Measurements from ENCODE around the gene DDB1. TPM values are rescaled to one million over a fixed set of nuclear protein-coding genes. Genes with fewer than 3 reads are reported as not detected.

Gene DDB1
- total and polyA plus RNA-seq, 2 of the 13 experiments (the other 11 are each of a cell fraction or from before 2014, with no cell fraction given) = 217 to 266 TPM

DNA sequence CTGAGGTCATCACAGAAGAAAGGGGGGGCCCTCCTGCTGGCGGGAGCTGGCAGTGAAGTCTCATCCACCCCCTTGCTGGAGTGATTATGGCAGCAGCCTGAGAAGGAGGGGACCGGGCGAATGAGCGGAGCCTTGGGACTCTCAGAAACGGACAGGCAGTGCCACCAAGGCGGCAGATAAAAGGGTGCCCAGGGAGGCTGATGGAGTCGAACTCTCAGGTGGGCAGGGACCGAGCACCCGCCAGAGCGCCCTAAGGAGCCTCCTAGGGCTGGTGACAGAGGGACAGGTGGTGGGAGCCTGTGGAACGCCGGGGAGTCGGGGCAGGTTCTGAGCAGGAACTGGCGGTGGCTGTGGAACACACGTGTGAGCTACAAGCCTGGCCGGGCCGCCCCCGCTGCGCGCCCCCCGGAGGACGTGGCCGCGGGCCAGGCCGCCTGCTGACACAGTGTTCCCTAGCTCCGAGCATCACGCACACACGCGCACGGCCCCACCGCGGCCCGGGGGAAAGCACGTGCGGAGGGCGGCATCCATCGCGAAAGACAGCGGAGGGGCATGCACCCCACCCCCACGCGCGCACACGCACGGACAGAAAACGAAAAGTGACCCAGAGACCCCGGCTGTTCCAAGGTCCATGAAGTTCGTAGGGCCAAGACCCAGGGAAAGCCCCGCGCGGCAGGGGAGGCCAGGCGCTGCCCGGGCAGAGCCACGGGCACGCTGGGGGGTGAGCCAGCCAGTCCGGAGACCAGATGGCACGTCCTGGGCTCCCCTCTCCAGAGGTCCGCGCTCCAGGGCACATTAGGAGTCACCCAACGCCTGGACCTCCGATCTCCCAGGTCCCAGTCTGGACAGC is 38.8 kb downstream of the DDB1 start (continued):
- TF ChIP-seq, protein P1, sequence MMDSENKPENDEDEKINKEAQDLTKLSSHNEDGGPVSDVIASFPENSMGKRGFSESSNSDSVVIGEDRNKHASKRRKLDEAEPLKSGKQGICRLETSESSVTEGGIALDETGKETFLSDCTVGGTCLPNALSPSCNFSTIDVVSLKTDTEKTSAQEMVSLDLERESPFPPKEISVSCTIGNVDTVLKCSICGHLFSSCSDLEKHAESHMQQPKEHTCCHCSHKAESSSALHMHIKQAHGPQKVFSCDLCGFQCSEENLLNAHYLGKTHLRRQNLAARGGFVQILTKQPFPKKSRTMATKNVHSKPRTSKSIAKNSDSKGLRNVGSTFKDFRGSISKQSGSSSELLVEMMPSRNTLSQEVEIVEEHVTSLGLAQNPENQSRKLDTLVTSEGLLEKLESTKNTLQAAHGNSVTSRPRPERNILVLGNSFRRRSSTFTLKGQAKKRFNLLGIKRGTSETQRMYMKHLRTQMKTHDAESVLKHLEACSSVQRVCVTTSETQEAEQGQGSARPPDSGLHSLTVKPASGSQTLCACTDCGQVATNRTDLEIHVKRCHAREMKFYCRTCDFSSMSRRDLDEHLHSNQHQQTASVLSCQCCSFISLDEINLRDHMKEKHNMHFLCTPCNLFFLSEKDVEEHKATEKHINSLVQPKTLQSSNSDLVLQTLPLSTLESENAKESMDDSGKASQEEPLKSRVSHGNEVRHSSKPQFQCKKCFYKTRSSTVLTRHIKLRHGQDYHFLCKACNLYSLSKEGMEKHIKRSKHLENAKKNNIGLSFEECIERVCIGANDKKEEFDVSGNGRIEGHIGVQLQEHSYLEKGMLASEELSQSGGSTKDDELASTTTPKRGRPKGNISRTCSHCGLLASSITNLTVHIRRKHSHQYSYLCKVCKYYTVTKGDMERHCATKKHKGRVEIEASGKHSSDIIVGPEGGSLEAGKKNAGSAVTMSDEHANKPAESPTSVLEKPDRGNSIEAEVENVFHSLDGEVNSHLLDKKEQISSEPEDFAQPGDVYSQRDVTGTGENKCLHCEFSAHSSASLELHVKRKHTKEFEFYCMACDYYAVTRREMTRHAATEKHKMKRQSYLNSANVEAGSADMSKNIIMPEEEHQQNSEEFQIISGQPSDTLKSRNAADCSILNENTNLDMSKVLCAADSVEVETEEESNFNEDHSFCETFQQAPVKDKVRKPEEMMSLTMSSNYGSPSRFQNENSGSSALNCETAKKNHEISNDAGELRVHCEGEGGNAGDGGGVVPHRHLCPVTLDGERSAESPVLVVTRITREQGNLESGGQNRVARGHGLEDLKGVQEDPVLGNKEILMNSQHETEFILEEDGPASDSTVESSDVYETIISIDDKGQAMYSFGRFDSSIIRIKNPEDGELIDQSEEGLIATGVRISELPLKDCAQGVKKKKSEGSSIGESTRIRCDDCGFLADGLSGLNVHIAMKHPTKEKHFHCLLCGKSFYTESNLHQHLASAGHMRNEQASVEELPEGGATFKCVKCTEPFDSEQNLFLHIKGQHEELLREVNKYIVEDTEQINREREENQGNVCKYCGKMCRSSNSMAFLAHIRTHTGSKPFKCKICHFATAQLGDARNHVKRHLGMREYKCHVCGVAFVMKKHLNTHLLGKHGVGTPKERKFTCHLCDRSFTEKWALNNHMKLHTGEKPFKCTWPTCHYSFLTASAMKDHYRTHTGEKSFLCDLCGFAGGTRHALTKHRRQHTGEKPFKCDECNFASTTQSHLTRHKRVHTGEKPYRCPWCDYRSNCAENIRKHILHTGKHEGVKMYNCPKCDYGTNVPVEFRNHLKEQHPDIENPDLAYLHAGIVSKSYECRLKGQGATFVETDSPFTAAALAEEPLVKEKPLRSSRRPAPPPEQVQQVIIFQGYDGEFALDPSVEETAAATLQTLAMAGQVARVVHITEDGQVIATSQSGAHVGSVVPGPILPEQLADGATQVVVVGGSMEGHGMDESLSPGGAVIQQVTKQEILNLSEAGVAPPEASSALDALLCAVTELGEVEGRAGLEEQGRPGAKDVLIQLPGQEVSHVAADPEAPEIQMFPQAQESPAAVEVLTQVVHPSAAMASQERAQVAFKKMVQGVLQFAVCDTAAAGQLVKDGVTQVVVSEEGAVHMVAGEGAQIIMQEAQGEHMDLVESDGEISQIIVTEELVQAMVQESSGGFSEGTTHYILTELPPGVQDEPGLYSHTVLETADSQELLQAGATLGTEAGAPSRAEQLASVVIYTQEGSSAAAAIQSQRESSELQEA (CRISPR knock-in tag; IDR thresholded peaks at IDR 0.05; ENCODE audit: not compliant biosample characterization) = no peak
- TF ChIP-seq ZNF670 (CRISPR knock-in tag; IDR thresholded peaks at IDR 0.05; ENCODE audit: borderline replicate concordance) (no peak), HIVEP1 (CRISPR knock-in tag; IDR thresholded peaks at IDR 0.05) (peak; percentile 90), ZNF644 (CRISPR knock-in tag; IDR thresholded peaks at IDR 0.05; ENCODE audit: low read depth) (no peak), REXO4 (CRISPR knock-in tag; IDR thresholded peaks at IDR 0.05; ENCODE audit: borderline replicate concordance) (0 out of 2 replicates have a peak, but pooled peaks have one; percentile 21), ZFAT (CRISPR knock-in tag; conservative IDR thresholded peaks at IDR 0.05) (no peak), TBL1XR1 (IDR thresholded peaks at IDR 0.05; ENCODE audit: borderline replicate concordance, low read length, partially characterized antibody) (no peak), ZNF253 (CRISPR knock-in tag; IDR thresholded peaks at IDR 0.05; ENCODE audit: borderline replicate concordance) (no peak), NKX3-1 (CRISPR knock-in tag; IDR thresholded peaks at IDR 0.05) (no peak; the same call in 1 of the 2 replicates), HHEX (CRISPR knock-in tag; IDR thresholded peaks at IDR 0.05) (no peak), ZMYM2 (CRISPR knock-in tag; IDR thresholded peaks at IDR 0.05) (no peak), TSC22D2 (CRISPR knock-in tag; IDR thresholded peaks at IDR 0.05; ENCODE audit: borderline replicate concordance) (no peak), ZMAT3 (CRISPR knock-in tag; conservative IDR thresholded peaks at IDR 0.05) (no peak), SMAD1 (CRISPR knock-in tag; IDR thresholded peaks at IDR 0.05; ENCODE audit: borderline replicate concordance, low read depth) (no peak), FOXM1 (CRISPR knock-in tag; IDR thresholded peaks at IDR 0.05) (no peak), ZNF777 (CRISPR knock-in tag; IDR thresholded peaks at IDR 0.05) (no peak)
- TF ChIP-seq, protein P2, sequence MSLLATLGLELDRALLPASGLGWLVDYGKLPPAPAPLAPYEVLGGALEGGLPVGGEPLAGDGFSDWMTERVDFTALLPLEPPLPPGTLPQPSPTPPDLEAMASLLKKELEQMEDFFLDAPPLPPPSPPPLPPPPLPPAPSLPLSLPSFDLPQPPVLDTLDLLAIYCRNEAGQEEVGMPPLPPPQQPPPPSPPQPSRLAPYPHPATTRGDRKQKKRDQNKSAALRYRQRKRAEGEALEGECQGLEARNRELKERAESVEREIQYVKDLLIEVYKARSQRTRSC (CRISPR knock-in tag; IDR thresholded peaks at IDR 0.05; ENCODE audit: low read depth) = no peak
- TF ChIP-seq, protein P3, sequence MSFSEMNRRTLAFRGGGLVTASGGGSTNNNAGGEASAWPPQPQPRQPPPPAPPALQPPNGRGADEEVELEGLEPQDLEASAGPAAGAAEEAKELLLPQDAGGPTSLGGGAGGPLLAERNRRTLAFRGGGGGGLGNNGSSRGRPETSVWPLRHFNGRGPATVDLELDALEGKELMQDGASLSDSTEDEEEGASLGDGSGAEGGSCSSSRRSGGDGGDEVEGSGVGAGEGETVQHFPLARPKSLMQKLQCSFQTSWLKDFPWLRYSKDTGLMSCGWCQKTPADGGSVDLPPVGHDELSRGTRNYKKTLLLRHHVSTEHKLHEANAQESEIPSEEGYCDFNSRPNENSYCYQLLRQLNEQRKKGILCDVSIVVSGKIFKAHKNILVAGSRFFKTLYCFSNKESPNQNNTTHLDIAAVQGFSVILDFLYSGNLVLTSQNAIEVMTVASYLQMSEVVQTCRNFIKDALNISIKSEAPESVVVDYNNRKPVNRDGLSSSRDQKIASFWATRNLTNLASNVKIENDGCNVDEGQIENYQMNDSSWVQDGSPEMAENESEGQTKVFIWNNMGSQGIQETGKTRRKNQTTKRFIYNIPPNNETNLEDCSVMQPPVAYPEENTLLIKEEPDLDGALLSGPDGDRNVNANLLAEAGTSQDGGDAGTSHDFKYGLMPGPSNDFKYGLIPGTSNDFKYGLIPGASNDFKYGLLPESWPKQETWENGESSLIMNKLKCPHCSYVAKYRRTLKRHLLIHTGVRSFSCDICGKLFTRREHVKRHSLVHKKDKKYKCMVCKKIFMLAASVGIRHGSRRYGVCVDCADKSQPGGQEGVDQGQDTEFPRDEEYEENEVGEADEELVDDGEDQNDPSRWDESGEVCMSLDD (CRISPR knock-in tag; IDR thresholded peaks at IDR 0.05; ENCODE audit: borderline replicate concordance) = no peak
